Lung (tissue), 12 donors: ENCODE results near the gene TSPO2. TPM values are rescaled to one million over a fixed set of nuclear protein-coding genes. Genes with fewer than 3 reads are reported as not detected.
"Not testable (repeated sequence)": the region's sequence is repeated elsewhere in the genome, so short reads cannot be mapped to it uniquely, and the experiment has no call there.

Experiments used
- ATAC-seq: fragments of 200-7000 bp; cut with Tn5 transposase; one replicate; pipeline ENCODE4 v1.9.1; 2020; ENCODE audit warnings: moderate number of reproducible peaks; ENCODE audit not compliant: insufficient read depth, low FRiP score
- DNase-seq, 3 donors: peaks; one replicate each; pipeline ENCODE4 v3.0.0-alpha.2; 2013 to 2017
- H3K27ac ChIP-seq, 2 donors: one replicate each; pipeline ENCODE4 v1.5.1; 2013; ENCODE audit warnings: mild to moderate bottlenecking in 2 of 2, moderate library complexity in 2 of 2, control low read depth in 1 of 2, inconsistent platforms in 1 of 2, low read depth in 1 of 2, low read length in 1 of 2
- H3K27me3 ChIP-seq, 3 donors: one replicate each; pipeline ENCODE4 v1.5.1; 2013; ENCODE audit warnings: low read length in 2 of 3; ENCODE audit not compliant: control insufficient read depth in 3 of 3, insufficient read depth in 3 of 3
- H3K36me3 ChIP-seq, 4 donors: one replicate each; pipeline ENCODE4 v1.5.1; 2013; ENCODE audit warnings: low read length in 4 of 4, mild to moderate bottlenecking in 1 of 4, moderate library complexity in 1 of 4; ENCODE audit not compliant: control insufficient read depth in 4 of 4, insufficient read depth in 4 of 4
- H3K4me1 ChIP-seq, 5 donors: one replicate each; pipeline ENCODE4 v1.5.1; 2013; ENCODE audit warnings: low read length in 5 of 5, mild to moderate bottlenecking in 2 of 5, moderate library complexity in 1 of 5; ENCODE audit not compliant: control insufficient read depth in 5 of 5, insufficient read depth in 5 of 5
- H3K4me3 ChIP-seq: one replicate; pipeline ENCODE4 v1.5.1; 2013; ENCODE audit warnings: mild to moderate bottlenecking, control low read depth, moderate library complexity
- H3K9ac ChIP-seq, 2 donors: one replicate each; pipeline ENCODE4 v1.5.1; 2013; ENCODE audit warnings: low read length in 2 of 2, control low read depth in 1 of 2; ENCODE audit not compliant: insufficient read depth in 1 of 2
- H3K9me3 ChIP-seq, 4 donors: one replicate each; pipeline ENCODE4 v1.5.1; 2013; ENCODE audit warnings: low read length in 3 of 4, mild to moderate bottlenecking in 1 of 4, moderate library complexity in 1 of 4; ENCODE audit not compliant: control insufficient read depth in 4 of 4, insufficient read depth in 3 of 4
- WGBS, 2 donors: extraction: QIAGEN DNeasy Blood & Tissue Kit; methylation state at CpG; one replicate each; pipeline ENCODE4 v1.1.7; 2013; 5-methylcytosine and 5-hydroxymethylcytosine counted together
- polyA plus RNA-seq, 2 donors: library from polyadenylated mRNA; stranded (reverse); fragments of 200-250 nt; gene quantifications; one replicate each; pipeline ENCODE4 v1.2.1, GENCODE V29; 2013
- total RNA-seq, 2 donors: library from RNA; depleted of rRNA in 1 of 2; stranded (reverse); fragments of >200 nt in 1 of 2; gene quantifications; one replicate each; pipeline ENCODE4 v1.2.1, GENCODE V29; 2014 to 2021
- TF ChIP-seq, protein P1 (sequence below): IDR thresholded peaks from 2 replicates; pipeline ENCODE4 v1.5.1; 2012; ENCODE audit warnings: mild to moderate bottlenecking; ENCODE audit errors: control extremely low read depth, extremely low read depth
- donor health status: control.
- donor health status: control.
- donor health status: Bipolar disorder and iron deficiency.
- donor health status: healthy.
- donor health status: DM: yes; HTN: yes; CAD: no.

TSPO2 gene
- total and polyA plus RNA-seq, 4 donors: 0.07 to 0.57 TPM; not detected in 2

DNA sequence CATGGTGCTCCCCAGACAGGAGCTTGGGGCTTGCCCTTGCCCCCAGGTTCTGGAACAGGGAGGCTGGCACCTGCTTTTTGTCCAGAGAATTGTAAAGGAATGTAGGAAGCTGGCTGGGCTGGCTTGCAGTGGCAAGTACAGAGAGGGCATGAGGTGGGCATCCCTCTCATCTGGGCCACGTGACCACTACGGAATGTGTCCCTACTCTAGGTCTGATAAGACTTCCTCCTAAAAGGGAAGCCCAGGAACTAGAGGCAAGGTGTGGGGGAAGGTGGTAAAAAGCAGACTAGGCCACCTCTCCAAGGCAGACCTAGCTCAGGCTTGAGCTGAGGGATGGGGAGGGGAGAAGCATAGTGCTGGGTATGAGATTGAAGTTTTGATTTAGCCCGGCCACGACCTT is 42.0 kb upstream of the TSPO2 start:
- no peaks in the 10 kb centered on the region for H3K9me3 ChIP-seq
- H3K4me1 ChIP-seq: peaks cover 0 to 17% (median 13%) of the 10 kb centered on the region in 5 donors
- H3K9ac ChIP-seq: no peak overlapping the region
- TF ChIP-seq, protein P1, sequence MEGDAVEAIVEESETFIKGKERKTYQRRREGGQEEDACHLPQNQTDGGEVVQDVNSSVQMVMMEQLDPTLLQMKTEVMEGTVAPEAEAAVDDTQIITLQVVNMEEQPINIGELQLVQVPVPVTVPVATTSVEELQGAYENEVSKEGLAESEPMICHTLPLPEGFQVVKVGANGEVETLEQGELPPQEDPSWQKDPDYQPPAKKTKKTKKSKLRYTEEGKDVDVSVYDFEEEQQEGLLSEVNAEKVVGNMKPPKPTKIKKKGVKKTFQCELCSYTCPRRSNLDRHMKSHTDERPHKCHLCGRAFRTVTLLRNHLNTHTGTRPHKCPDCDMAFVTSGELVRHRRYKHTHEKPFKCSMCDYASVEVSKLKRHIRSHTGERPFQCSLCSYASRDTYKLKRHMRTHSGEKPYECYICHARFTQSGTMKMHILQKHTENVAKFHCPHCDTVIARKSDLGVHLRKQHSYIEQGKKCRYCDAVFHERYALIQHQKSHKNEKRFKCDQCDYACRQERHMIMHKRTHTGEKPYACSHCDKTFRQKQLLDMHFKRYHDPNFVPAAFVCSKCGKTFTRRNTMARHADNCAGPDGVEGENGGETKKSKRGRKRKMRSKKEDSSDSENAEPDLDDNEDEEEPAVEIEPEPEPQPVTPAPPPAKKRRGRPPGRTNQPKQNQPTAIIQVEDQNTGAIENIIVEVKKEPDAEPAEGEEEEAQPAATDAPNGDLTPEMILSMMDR: no peak
- no peak overlapping the region for H3K27ac ChIP-seq
- H3K36me3 ChIP-seq: no peaks in the 10 kb centered on the region
- ATAC-seq: no peak
- 61 to 67% methylated on average over 4 of the region's 4 CpGs for WGBS, 2 donors
- H3K27me3 ChIP-seq: no peaks in the 10 kb centered on the region
- DNase-seq: peak in 2 of 3 donors; percentile 23 to 53
- H3K4me3 ChIP-seq: no peak overlapping the region

DNA sequence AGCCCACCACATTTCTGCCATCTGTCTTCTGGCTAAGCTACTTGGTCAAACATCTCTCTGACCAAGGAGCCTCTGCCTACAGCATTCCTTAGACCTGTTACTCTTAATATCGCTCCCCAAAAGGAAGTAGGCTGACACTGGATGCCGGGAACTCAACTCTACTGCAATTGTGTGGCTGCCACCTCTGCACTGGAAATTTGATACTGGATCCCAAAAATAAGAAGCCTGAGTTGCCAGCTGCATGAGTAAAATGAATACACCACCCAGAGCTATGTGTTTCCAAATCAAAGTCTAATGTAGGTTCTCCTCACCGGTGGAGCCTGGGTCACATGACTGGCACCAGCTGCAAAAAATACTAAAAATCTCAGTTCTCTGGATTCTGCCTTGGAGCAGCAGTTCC is 40.1 kb upstream of the TSPO2 start:
- H3K9ac ChIP-seq: no peak overlapping the region
- 80 to 85% methylated on average over 3 of the region's 3 CpGs for WGBS, 2 donors
- no peaks in the 10 kb centered on the region for H3K36me3 ChIP-seq
- DNase-seq (no peak), ATAC-seq (no peak)
- H3K4me1 ChIP-seq: peaks cover 0 to 6% (median 4%) of the 10 kb centered on the region in 5 donors
- TF ChIP-seq, protein P1: no peak
- no peak overlapping the region for H3K4me3 ChIP-seq
- H3K9me3 ChIP-seq: no peaks in the 10 kb centered on the region
- no peaks in the 10 kb centered on the region for H3K27me3 ChIP-seq
- H3K27ac ChIP-seq: no peak overlapping the region

- WGBS, 2 donors: 9 to 11% methylated on average over 7 of the region's 7 CpGs
- H3K27me3 ChIP-seq, H3K4me1 ChIP-seq, H3K9ac ChIP-seq, ATAC-seq, H3K36me3 ChIP-seq, H3K27ac ChIP-seq, H3K9me3 ChIP-seq, H3K4me3 ChIP-seq: not testable (repeated sequence)
- DNase-seq: peak; percentile 30 to 57 (median 38)
- TF ChIP-seq, protein P1: peak; percentile 60
Measured at GRCh38 chr6:41006217-41006616, 36.0 kb upstream of the TSPO2 start.

DNA sequence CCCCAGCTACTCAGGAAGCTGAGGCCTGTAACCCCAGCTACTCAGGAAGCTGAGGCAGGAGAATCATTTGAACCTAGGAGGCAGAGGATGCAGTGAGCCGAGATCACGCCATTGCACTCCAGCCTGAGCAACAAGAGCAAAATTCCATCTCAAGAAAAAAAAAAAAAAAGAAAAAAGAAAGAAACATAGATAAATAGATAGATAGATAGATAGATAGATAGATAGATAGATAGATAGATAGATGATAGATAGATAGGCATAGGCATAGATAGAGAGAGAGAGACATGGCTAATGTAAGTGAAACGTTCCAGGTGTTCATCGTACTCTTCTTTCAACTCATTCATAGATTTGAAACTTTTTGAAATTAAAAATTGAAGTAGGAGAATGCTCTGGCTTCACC is 35.3 kb upstream of the TSPO2 start:
- not testable (repeated sequence) for H3K36me3 ChIP-seq, H3K9ac ChIP-seq, H3K9me3 ChIP-seq, DNase-seq, ATAC-seq, H3K27ac ChIP-seq, H3K27me3 ChIP-seq, H3K4me3 ChIP-seq, H3K4me1 ChIP-seq
- 92 to 93% methylated on average over 4 of the region's 4 CpGs for WGBS, 2 donors
